Lung microvascular endothelial cell (primary cell): ENCODE measurements around the gene PSMB4. TPM values are rescaled to one million over a fixed set of nuclear protein-coding genes. Genes with fewer than 3 reads are reported as not detected.
"Not testable (repeated sequence)": the region's sequence is repeated elsewhere in the genome, so short reads cannot be mapped to it uniquely, and the experiment has no call there.

Experiments used
- DNase-seq, 2 donors: peaks; one replicate each; pipeline versions ENCODE4 v3.0.0 to v3.0.0-alpha.2; 2010; ENCODE audit warnings: low read depth in 2 of 2
- total RNA-seq: library from RNA; depleted of rRNA; stranded (reverse); fragments of >200 nt; gene quantifications from 2 replicates; pipeline ENCODE4 v1.2.1, GENCODE V29; 2014

Gene PSMB4
- total RNA-seq, 1 donor from 2014 or later: 360 TPM

DNA sequence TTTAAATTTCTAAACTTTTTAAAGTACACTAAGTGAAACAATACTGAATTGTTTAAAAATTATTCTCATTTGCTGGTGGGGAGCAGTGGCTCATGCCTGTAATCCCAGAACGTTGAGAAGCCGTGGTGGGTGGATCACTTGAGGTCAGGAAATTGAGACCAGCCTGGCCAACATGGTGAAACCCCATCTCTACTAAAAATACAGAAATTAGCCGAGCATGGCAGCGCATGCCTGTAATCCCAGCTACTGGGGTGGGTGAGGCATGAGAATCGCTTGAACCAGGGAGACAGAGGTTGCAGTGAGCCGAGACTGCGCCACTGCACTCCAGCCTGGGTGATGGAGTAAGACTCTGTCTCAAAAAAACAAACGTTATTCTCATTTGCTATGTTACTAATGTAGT is 38.0 kb downstream of the PSMB4 start:
- DNase-seq: not testable (repeated sequence)

DNA sequence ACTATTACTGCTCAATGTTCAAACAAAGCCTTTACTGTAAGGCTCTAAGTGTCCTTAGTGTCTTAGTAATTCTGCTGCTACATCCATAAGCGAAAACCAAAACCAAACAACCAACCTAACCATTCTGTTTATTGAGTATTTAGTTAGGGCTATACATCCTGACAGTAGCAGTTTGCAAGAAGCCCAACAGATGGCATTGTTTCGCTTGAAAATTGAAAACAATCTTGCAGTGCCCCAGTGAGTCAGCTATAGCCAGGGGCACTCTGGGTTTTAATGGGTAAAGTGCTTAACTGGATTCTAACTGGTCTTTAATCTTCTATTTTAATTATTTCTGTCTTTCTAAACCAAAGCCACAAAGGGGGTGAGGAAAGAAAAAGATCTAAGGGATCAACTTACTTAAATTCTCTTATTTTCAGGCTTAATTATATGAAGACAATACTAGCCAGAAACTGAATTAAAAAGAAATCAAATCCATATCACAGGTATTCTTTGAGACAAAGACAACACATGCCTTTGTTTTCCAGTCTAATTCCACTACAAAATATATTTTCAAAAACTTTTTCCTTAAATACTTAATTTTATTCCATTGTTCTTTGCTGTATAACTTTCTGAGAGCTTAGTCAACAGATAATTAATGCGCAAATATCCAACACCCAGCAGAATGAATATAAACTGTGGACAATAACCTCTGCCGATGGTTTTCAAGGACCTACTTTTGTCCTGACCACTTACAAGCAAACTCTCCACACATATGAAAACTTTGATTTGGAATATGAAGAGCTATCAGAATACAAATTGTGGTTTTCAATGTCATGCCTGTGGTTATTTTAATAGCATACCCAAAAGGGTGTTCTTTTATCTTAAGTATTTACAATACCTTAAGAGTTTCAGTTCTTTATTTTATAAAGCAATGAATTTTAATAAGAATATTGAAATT is 44.7 kb downstream of the PSMB4 start:
- peak; percentile 84 to 87 for DNase-seq

DNA sequence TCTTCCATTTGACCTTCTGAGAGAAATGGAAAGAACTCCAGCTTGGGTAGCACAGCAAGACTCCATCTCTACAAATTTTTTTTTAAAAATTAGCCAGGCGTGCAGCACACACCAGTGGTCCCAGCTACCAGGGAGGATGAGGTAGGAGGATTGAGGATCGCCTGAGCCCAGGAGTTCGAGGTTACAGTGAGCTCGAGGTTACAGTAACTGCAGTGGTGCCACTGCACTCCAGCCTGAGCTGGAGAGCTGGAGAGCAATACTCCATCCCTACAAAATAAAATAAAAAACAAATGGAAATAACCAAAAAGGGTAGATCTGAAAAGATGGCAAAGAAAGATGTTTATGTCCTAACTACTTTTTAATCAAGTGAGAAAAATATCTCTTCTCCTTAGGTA is 45.4 kb downstream of the PSMB4 start:
- DNase-seq: no peak

DNA sequence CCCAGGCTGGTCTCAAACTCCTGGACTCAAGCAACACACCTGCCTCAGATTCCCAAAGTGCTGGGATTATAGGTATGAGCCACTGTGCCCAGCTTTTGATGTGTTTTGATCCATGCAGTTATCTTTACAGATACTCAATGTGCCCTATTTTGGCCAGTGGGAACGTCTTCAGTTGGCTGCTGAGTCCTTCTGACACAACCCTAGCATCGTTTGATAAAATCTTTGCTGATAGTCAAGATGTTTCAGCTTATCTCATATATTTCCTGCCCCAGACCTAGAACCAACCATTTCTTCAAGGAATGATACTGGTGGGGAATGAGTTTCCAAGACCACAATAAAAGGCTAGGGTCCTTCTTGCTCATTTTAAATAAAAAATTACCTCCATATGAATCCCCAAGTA is 48.3 kb downstream of the PSMB4 start:
- DNase-seq: no peak

Other genes starting within 250 kb of the PSMB4 start
- 0.20 TPM in 1 of 2 replicates, not detected in the other for gene TNFAIP8L2, start 242.9 kb upstream of the PSMB4 start, total RNA-seq
- 2.0 and 5.0 TPM in 2 replicates for gene LYSMD1, start 233.7 kb upstream of the PSMB4 start, total RNA-seq
- 16.3 and 26.8 TPM in 2 replicates for gene SCNM1, start 233.4 kb upstream of the PSMB4 start, total RNA-seq
- gene TMOD4, start 223.6 kb upstream of the PSMB4 start, total RNA-seq: not detected in 2 replicates
- gene VPS72, start 209.4 kb upstream of the PSMB4 start, total RNA-seq: 33.6 and 40.5 TPM in 2 replicates
- 30.1 and 39.1 TPM in 2 replicates for gene PIP5K1A, start 201.0 kb upstream of the PSMB4 start, total RNA-seq
- gene PSMD4, start 144.8 kb upstream of the PSMB4 start, total RNA-seq: 182 and 185 TPM in 2 replicates
- gene ZNF687, start 117.3 kb upstream of the PSMB4 start, total RNA-seq: 5.7 and 7.1 TPM in 2 replicates
- 27.9 and 33.3 TPM in 2 replicates for gene PI4KB, start 72.2 kb upstream of the PSMB4 start, total RNA-seq
- gene RFX5, start 52.3 kb upstream of the PSMB4 start, total RNA-seq: 32.9 and 38.3 TPM in 2 replicates
- gene SELENBP1, start 26.9 kb upstream of the PSMB4 start, total RNA-seq: 0.40 and 3.1 TPM in 2 replicates
- gene POGZ, start 59.9 kb downstream of the PSMB4 start, total RNA-seq: 7.6 and 13.9 TPM in 2 replicates
- gene CGN, start 111.8 kb downstream of the PSMB4 start, total RNA-seq: under 0.01 and 0.40 TPM in 2 replicates
- gene TUFT1, start 140.7 kb downstream of the PSMB4 start, total RNA-seq: 2.6 and 4.8 TPM in 2 replicates
- gene SNX27, start 212.5 kb downstream of the PSMB4 start, total RNA-seq: 10.0 and 13.5 TPM in 2 replicates